GM19372 (cell line): ENCODE data around the gene LY6G6C.
"Not testable (repeated sequence)": the region's sequence is repeated elsewhere in the genome, so short reads cannot be mapped to it uniquely, and the experiment has no call there.

ENCODE experiments used
- ATAC-seq: cut with Tn5 transposase; IDR thresholded peaks from one replicate; pipeline ENCODE4 v1.9.1; 2021; ENCODE audit warnings: mild to moderate bottlenecking, low read depth, moderate library complexity; ENCODE audit not compliant: unreplicated experiment

Gene LY6G6C

GRCh38 chr6:31709157-31709556, 12.4 kb downstream of the LY6G6C start:
- not testable (repeated sequence) for ATAC-seq

DNA sequence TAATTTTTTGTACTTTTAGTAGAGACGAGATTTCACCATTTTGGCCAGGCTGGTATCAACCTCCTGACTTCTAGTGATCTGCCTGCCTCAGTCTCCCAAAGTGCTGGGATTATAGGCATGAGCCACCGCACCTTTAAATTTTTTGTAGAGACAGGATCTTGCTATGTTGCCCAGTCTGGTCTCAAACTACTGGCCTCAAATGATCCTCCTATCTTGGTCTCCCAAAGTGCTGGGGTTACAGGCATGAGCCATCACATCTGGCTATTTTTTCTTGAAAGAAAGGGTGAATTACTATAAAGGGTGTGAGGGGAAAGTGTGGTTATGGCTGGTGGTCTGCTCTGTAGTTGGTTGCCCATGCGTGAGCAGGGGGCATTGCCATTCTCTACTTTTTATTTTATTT, 13.3 kb downstream of the LY6G6C start:
- ATAC-seq, result no peak

DNA sequence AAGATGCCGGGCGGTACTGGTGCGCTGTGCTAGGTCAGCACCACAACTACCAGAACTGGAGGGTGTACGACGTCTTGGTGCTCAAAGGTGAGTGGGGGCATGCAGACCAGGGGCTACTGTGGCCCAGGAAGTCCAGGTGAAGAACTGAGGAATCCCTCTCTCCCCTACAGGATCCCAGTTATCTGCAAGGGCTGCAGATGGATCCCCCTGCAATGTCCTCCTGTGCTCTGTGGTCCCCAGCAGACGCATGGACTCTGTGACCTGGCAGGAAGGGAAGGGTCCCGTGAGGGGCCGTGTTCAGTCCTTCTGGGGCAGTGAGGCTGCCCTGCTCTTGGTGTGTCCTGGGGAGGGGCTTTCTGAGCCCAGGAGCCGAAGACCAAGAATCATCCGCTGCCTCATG, 13.8 kb downstream of the LY6G6C start:
- ATAC-seq, result no peak

DNA sequence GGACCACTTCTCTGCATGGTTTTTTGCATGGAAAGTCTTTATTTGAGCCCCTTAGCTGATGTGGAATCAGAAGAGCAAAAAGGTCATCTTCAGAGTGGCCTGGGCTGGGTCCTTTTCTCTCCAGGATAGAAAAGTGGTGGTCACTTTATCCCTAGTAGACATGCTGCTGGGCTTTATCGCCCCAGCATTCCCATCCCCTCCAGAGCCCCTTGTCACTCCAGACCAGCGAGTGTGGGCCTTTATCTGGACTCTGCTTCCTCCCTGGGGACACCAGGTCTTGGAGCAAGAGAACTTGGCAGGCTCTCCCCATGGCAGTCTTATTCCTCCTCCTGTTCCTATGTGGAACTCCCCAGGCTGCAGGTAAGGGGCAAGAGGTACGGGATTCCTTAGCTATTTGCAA, 14.9 kb downstream of the LY6G6C start, which contains the start of gene LY6G6F:
TSS of gene LY6G6F (plus strand) at position 268 of the 400 bp plus-strand sequence. CDS start at position 309, 41 bp downstream.
- ATAC-seq, result no peak

- ATAC-seq, result no peak
These were observed 15.6 kb downstream of the LY6G6C start for GRCh38 chr6:31705931-31706330.

DNA sequence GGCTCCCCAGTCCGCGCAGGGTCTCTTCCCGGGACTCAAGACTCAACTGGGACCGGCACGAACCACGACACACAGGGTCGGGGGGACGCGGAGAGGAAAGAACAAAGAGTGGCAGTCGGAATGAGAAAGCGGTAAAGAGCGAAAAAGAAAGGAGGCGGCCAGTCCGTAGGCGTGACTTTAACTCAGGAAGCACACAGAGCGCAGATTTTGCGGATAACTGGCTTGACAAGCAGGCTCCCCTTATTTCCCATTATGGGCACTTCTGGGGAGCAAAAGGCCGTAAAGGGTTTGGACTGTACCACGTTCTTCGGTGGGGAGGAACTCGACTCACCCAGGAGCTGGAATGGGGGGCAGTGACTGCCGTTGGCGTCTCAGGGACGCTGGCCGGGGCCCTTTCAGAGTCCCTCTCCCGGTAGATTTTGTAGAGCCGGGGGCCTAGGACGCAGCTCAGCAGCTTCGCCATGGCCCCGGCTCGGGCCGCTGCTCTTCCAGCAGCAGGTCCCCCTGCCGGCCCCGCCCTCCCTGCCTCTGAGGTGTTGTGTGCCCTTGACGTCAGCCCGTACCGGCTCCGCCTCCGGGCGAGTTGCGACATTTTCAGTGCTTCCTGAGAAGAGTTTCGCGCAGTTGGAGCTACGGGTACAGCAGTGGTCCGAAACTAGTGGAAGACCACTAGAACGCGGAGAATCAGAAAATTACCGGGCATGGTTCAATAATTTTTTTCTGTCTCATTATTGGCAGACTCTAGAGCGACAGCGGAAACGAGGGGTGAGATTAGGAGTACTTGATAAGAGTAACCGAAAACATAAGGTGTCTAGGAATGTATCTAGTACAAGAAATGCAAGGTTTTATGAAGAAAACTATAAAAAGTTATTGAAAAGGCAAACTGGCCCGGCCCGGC, 18.5 kb downstream of the LY6G6C start, which contains the start of gene ABHD16A:
TSS of gene ABHD16A (minus strand) at position 506 of the 898 bp plus-strand sequence. CDS start at position 463, 43 bp downstream.
- peak; percentile 93 for ATAC-seq

- ATAC-seq, result no peak
These were observed 19.1 kb downstream of the LY6G6C start for GRCh38 chr6:31702405-31702818.

DNA sequence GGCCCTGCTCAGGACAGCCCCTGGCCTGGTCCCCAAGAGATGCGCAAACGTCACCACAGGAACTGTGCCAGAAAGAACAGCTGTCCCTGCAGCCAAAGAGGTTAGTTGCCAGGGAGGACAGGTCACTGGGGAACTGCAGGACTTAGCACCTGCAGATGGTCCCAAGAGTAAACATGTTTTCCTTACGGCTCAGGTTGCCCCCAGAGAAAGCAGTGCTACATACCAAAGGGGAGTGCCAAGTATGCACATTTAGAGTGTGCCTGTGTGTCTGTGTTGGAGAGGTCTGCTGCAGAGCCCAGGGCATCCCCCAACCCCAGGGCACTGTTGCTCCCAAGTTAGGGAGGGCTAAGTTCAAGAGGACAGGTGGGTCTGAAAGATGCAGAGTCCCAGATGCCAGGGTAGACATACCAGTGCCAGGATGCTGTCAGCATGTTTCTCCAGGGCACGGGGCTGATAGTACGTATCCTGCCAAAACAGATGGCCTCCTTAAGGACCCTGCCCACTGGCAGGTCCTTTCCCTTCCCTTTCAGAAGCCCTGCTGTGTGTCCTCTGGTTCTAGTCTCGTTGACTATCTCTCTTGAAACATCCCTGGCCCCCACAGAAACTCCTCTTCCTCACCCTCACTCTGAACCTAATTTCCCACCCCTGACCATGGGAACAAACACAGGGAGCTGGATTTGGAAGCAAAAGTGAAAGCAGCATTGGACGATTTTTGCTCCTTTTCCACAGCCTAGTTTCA, 19.7 kb downstream of the LY6G6C start:
- no peak for ATAC-seq

DNA sequence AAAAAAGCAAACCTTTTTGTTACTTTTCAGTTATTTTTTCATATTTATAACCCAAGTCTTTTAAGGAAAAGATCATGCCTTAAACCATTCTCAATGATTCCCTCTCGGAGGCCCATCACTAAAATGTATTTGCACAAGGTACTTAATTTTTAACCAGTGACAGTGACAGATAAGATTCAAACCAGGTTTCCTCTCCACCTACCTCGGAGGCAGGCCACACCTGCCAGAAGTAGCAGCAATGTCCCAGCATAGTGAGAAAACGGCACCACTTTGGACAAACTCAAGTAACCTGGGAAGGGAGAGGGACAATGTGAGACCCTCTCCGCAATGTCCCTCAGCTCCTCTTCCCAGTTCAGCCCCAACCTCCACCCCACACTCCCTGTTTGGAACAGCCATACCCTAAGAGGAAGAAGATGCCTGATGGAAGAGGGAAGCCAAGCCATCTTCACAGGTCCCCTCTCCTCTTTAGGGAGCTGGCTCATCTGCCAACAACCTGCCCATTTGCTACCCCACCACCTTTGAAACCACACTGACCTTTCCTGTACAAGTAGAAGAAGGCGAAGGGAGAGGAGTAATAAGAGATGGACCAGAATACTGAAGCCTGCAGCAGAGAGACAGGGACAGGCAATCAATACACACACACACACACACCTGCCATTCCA, 20.7 kb downstream of the LY6G6C start:
- no peak for ATAC-seq

- no peak for ATAC-seq
These were observed 24.0 kb downstream of the LY6G6C start for GRCh38 chr6:31697555-31697954.

DNA sequence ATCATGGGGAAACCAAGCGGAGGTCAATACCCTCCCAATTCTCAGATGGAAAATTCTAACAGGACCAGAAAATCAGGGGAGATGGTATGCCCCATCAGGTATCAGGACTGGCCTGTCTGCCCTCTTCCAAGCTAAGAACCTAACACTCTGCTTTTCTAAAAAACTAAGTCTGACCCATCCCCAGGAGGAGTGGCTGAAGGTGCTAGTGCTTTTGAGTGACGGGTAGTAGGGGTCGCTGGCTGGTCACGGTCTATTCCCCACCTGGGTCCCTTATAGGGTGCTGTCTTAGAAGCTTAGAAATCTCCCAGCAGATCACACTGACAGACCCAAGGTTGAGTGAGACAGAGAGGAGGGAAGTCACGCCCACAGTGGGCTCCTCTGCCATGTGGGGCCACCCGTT, 28.0 kb downstream of the LY6G6C start:
- no peak for ATAC-seq

GRCh38 chr6:31692886-31693285, 28.7 kb downstream of the LY6G6C start:
- ATAC-seq, result no peak

- no peak for ATAC-seq
These were observed 29.2 kb downstream of the LY6G6C start for GRCh38 chr6:31692353-31692752.

- no peak for ATAC-seq
These were observed 29.9 kb downstream of the LY6G6C start for GRCh38 chr6:31691564-31692108.

GRCh38 chr6:31691078-31691463, 30.5 kb downstream of the LY6G6C start:
- no peak for ATAC-seq

- no peak for ATAC-seq
These were observed 31.1 kb downstream of the LY6G6C start for GRCh38 chr6:31690231-31691077.

DNA sequence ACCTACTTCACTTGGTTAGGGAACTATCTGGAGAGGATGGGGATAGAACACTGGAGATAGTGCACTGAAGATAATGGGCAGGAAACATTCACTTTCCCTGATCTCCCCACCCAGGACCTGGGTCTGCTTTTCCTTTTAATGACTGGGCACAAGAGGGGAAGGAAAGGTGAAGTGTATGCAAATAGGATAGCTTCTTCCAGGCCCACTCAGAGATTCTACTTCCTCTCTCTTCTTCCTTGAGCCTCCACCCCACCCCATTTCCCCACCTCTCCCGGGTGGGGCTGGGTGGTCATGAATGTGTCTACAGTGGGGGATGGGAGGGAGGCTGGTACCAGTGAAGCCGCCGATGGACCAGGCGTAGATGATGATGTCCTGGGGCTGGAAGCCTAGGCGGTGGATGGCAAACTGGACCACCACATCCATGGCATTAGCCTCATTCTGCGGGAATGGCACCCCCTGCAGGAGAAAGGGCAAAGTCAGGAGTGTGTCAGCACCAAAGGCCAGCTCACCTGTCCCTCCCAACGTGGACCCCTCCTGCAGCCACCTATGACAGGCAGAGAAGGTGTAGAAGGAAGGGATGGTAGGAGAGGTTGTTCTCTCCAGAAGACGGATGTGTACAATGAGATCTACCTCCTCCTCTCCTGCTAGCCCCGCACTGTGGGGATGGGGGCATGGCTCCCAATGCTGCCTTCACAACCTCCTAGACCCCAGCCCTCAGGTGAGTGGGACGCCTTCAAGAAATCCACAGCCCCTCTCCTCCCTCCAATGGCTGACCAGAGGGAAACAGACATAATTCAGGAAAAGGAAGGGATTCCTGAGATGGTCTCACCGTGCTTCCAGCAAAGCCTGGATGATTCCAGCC, 32.1 kb downstream of the LY6G6C start:
- ATAC-seq, result no peak

DNA sequence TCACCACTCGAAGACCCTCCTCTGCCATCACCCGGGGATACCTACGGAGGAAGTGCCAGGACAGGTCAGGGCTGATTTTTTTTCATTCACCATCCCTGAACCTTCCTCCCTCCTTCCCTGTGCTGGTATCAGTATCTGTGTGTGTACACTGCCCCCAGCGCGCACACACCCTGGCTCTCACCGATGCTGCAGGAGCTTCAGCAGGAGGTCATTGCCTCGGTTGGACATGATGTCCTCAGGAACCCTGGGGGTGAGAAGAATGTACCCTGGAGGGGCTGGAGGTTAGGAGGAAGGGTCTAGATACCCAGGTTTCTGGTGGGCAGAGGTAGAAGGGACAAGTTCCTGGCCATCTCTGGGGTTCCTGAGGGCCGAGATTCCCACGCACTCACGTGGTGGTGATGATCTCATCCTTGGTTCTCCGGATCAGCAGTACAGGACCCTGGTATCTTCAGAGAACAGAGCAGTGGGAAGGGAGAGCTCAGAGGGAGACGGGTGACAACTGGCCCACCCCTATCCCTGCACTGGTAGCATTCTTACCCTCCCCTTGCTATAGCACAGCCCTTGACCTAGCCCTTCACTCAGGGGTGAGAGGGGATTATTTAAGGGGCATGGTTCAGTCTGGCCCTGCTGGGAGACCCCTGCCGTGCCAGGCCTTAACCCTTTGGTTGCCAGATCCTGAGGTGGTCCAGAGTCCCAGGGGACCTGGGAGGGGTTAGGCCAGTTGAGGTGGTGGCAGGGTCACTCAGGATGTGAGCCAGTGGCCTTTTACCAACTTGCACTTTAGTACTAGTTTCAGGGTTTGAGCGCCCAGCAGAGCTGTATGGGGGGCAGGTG, 33.5 kb downstream of the LY6G6C start:
- ATAC-seq, result no peak
